Measurements from ENCODE around the gene FAAP100.

DNA sequence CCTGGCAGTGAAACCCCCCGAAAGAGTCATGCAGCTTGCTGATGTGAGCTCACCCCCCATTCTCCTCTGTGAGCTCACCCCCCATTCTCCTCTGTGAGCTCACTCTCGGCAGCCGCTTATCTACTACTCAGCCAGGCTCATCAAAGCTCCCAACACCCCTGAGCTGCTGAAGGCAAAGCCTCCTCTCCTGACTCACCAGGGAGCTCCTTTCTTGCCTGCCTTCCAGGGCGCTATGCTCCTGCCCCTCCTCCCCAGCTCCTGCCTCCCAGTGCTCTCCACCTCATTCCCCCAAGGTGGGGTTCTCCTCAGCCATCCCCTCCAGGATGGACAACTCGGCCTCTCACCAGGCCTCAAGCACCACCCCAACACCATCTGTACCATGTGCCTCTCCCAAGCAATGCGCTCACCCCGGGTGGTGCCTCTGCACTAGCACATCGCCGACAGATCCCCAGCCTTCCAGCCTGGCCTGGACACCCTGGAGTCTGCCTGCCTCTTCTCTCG lies 27.7 kb upstream of the FAAP100 start:
- TF ChIP-seq, protein P1, sequence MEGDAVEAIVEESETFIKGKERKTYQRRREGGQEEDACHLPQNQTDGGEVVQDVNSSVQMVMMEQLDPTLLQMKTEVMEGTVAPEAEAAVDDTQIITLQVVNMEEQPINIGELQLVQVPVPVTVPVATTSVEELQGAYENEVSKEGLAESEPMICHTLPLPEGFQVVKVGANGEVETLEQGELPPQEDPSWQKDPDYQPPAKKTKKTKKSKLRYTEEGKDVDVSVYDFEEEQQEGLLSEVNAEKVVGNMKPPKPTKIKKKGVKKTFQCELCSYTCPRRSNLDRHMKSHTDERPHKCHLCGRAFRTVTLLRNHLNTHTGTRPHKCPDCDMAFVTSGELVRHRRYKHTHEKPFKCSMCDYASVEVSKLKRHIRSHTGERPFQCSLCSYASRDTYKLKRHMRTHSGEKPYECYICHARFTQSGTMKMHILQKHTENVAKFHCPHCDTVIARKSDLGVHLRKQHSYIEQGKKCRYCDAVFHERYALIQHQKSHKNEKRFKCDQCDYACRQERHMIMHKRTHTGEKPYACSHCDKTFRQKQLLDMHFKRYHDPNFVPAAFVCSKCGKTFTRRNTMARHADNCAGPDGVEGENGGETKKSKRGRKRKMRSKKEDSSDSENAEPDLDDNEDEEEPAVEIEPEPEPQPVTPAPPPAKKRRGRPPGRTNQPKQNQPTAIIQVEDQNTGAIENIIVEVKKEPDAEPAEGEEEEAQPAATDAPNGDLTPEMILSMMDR (IDR thresholded peaks at IDR 0.05 in 4 of 5, conservative IDR thresholded peaks at IDR 0.05 in 1 of 5): no peak
- no peak for TF ChIP-seq POLR2A (IDR thresholded peaks at IDR 0.05)
